ENCODE results near the gene MAGOH.

The MAGOH gene

DNA sequence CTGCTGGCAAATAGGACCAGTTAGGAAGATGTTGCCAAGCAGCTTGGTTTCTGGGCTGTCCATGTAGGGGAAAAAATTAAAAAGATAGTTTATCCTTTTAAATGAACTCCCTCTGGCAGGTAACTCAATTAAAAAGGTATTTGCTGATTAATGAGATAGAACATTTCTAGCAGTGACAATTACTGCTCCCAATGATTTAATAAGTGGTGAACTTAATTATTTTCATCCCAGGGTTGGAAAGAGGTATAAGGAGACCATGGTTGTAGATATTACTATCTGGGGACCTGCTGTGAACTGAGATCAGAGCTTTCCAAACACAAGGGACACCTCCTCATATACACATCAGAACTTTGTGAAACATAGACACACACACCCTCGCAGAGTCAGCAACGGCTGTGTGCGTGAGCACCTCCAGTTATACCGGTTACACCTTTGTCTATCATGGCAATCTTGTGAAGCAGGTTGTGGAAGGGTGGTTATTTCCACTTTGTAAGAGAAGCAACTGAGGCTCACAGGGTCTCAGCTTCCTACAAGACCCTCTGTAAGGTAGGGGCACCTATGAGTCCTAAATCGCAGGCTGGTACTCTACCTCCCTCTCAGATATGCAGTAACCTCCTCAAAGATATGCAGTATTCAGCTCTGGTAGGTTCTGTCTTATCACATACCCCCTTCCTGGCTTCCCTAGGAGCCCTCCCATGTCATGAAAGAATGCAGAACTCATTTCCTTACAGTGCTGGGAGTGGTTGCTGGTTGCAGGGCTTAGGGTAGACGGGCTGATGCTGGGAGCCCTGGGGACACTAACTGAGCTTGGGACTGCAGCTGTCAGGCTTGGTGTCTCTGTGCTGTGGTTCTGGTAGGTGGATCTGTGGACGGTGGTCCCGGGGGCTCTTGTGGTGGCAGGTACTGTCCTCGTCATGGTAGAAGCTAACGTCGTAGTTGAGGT is 18.5 kb upstream of the MAGOH start:
- TF ChIP-seq, protein P1, sequence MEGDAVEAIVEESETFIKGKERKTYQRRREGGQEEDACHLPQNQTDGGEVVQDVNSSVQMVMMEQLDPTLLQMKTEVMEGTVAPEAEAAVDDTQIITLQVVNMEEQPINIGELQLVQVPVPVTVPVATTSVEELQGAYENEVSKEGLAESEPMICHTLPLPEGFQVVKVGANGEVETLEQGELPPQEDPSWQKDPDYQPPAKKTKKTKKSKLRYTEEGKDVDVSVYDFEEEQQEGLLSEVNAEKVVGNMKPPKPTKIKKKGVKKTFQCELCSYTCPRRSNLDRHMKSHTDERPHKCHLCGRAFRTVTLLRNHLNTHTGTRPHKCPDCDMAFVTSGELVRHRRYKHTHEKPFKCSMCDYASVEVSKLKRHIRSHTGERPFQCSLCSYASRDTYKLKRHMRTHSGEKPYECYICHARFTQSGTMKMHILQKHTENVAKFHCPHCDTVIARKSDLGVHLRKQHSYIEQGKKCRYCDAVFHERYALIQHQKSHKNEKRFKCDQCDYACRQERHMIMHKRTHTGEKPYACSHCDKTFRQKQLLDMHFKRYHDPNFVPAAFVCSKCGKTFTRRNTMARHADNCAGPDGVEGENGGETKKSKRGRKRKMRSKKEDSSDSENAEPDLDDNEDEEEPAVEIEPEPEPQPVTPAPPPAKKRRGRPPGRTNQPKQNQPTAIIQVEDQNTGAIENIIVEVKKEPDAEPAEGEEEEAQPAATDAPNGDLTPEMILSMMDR (IDR thresholded peaks at IDR 0.05) = no peak

DNA sequence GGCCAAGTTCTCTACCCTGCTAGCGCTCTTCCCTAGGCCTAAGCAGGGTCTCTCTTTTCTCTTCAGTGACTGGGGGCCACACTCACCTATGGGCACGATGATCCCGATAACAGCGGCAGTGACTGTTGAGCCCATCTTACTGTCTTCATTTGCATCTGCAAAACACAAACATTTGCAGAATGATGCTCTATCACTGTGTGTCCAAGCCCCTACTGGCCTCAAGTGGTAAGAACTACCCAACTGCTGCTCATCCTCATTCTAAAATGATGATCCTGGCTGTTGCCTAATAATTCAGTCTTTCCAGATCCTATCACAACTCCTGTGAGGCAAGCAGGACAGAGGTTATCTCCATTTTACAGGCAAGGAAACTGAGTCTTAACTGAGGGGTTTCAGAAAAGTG is 16.7 kb upstream of the MAGOH start:
- TF ChIP-seq, protein P1 (IDR thresholded peaks at IDR 0.05) = no peak

DNA sequence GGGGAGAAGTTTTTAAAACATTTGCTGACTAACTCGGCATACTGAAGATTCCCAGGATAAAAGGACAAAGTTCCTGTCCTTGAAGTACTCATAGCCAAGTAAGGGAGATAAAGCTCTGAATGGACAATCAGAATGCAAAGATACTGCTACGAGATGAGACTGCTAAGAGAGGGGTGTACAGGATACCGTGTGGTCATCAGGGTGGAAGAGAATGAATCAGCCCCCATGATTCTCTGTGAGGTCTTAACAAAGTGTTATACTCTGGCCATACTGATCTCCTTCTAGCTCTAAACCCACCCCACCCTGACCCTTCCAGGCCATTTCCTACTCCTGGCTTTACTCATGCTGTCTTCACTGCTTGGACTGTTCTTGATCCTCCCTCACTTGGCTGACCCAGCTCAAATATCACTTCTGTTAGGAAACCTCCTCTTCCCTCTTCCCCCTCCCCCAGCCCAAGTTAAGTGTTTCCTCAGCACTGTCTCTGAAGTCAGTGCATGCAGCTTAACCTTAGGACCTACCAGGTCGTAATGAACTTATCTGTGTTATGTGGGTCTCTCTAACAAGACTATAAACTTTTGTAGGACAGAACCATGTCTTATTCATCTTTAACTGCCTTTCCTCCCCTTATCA is 15.8 kb upstream of the MAGOH start:
- TF ChIP-seq, protein P1 (IDR thresholded peaks at IDR 0.05) = no peak

DNA sequence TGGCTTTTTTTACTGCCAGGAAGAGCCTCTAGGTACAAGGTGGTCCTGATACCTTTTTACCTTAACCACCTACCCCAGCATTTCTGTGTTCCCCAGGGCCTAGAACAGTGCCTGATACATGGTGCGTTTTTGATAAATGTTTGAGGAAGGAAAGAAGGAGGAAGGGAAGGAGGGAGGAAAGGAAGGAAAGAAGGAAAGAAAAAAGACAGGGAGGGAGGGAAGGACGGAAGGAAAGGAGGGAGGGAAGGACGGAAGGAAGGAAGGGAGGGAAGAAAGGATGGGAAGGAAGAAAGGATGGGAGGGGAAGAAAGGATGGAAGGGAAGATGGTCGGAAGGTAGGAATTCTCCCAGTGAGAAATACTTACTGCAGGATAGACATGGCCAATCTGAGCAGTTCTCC is 12.0 kb upstream of the MAGOH start:
- TF ChIP-seq, protein P1 (IDR thresholded peaks at IDR 0.05) = no peak

DNA sequence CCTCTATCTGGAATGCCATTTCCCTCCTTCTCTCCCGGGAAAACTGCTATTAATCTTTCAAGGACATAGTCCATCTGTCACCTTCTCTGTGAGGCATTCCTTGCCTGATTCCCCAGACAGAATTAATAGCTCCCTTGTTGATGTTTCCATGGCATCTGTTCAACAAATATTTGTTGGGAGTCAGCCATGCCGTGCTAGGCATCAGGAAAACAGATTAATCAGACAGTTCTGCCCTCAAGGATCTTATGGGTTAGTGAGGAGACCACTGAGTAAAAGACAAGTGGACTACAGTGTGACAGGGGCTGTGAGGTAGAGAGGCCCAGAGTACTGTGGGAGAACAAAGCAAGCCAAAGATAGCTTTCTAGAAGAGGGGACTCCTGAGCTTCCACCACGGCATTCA is 11.4 kb upstream of the MAGOH start:
- TF ChIP-seq, protein P1 (IDR thresholded peaks at IDR 0.05) = no peak

DNA sequence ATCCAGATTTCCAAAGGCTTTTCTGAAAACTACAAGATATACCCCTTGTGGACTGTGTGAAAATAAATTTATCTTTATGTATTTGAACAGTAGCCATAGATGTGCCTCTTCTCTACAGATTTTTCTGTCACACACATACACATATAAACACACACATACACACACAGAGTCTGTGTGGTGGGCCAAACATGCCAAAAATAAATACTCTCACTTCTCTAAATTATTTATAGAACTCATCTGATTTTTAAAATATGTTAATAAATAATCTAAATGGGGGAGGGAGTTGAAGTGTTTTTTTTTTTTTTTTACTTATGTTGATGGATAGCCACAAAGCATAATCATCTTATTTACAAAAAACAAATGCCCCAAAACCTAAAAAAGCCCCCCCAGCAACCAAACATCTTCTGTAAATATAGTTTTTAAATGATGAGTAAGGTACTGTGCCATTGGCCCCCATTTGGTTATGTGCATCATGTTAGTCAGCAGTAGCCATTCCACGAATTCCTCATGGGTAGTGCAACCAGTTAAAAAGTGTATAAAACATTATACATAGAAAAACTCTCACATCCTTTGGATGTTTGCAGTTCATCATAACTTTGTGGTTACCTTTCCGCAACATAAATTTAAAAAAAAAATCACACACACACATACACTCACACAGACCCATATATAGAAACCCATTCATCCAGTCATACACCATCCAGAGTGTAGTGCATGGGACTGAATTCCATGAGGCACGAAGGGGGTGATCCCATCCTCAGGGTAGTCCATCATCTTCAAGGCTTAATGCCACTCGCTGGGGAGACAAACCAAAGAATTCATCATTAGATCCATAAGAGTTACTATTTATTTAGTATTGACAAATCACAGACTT is 8.2 kb upstream of the MAGOH start:
- TF ChIP-seq, protein P1 (IDR thresholded peaks at IDR 0.05) = no peak

DNA sequence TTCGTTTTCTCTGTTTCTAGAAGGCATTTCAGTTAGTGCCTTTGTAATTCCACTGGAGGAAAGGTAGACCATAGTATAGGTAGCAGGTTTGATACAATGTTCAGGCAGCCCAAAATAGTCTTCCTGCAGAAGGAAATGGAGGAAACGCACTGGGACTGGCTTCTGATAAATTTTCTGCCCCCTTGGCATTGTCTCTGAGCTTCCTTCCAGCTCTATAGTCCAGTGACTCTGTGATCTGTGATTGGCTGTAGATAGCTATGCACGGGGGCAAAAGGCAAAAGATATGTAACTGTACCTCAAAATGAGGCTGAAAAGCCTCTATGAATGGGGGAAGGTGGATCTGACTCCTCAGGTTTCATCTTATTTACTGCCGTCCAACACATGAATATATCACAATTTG is 5.8 kb upstream of the MAGOH start:
- TF ChIP-seq, protein P1 (IDR thresholded peaks at IDR 0.05) = no peak
